Mammary epithelial cell (primary cell): ENCODE results near the gene CD300LG.

Experiments used
- EZH2 ChIP-seq: IDR thresholded peaks from 2 replicates; pipeline ENCODE4 v1.6.1; 2012; ENCODE audit warnings: low read length, inconsistent platforms, borderline replicate concordance
- TF ChIP-seq, protein P1 (sequence below), 2 donors: IDR thresholded peaks in 1 of 2; conservative IDR thresholded peaks in 1 of 2; 2 replicates each; pipeline ENCODE4 v1.5.1; 2011 to 2012; ENCODE audit warnings: inconsistent platforms in 2 of 2, low read length in 2 of 2, mild to moderate bottlenecking in 2 of 2, control low read depth in 1 of 2, low read depth in 1 of 2; ENCODE audit not compliant: insufficient read depth in 1 of 2; ENCODE audit errors: extremely low read depth in 1 of 2

DNA sequence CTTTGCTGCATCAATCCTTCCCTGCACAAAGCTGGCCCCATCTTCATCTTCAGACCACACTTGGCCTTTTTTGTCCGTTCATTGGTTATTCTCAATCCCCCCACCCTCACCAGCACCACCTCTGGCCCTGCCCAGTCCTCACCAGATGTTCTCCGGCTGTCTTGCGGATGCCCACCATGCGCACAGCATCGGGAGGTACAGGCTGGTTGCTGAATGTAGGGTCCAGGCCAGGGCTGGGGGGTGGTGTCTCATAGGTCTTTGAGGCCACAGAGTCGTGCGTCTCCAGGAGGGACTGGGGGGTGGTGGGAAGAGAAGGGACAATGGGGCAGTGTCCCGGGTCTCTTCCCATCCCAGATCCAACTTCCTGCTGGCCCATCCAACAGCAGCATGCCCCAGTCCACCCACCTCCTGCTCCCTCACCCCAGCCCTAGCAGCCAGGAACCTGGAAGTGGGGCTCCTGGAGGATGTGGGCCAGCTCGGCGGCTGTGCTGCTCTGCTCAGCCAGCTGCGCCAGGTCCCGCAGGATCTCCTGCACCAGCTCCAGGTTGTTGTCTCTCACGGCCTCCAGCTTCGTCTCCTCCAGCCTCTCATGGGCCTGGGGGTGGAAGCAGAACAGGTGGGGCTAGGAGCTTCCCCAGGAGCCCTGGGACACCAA, 35.9 kb downstream of the CD300LG start:
- TF ChIP-seq, protein P1, sequence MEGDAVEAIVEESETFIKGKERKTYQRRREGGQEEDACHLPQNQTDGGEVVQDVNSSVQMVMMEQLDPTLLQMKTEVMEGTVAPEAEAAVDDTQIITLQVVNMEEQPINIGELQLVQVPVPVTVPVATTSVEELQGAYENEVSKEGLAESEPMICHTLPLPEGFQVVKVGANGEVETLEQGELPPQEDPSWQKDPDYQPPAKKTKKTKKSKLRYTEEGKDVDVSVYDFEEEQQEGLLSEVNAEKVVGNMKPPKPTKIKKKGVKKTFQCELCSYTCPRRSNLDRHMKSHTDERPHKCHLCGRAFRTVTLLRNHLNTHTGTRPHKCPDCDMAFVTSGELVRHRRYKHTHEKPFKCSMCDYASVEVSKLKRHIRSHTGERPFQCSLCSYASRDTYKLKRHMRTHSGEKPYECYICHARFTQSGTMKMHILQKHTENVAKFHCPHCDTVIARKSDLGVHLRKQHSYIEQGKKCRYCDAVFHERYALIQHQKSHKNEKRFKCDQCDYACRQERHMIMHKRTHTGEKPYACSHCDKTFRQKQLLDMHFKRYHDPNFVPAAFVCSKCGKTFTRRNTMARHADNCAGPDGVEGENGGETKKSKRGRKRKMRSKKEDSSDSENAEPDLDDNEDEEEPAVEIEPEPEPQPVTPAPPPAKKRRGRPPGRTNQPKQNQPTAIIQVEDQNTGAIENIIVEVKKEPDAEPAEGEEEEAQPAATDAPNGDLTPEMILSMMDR (conservative IDR thresholded peaks at IDR 0.05 in 1 of 2, IDR thresholded peaks at IDR 0.05 in 1 of 2; ENCODE audit: extremely low read depth in 1 of 2, insufficient read depth in 1 of 2, low read depth in 1 of 2, low read length in 2 of 2) = no peak
- no peak for TF ChIP-seq EZH2
